Mammary epithelial cell (primary cell): ENCODE measurements around the gene NDUFA12.

Source experiments
- EZH2 ChIP-seq: IDR thresholded peaks from 2 replicates; pipeline ENCODE4 v1.6.1; 2012; ENCODE audit warnings: low read length, inconsistent platforms, borderline replicate concordance
- TF ChIP-seq, protein P1 (sequence below), 2 donors: IDR thresholded peaks in 1 of 2; conservative IDR thresholded peaks in 1 of 2; 2 replicates each; pipeline ENCODE4 v1.5.1; 2011 to 2012; ENCODE audit warnings: inconsistent platforms in 2 of 2, low read length in 2 of 2, mild to moderate bottlenecking in 2 of 2, control low read depth in 1 of 2, low read depth in 1 of 2; ENCODE audit not compliant: insufficient read depth in 1 of 2; ENCODE audit errors: extremely low read depth in 1 of 2

DNA sequence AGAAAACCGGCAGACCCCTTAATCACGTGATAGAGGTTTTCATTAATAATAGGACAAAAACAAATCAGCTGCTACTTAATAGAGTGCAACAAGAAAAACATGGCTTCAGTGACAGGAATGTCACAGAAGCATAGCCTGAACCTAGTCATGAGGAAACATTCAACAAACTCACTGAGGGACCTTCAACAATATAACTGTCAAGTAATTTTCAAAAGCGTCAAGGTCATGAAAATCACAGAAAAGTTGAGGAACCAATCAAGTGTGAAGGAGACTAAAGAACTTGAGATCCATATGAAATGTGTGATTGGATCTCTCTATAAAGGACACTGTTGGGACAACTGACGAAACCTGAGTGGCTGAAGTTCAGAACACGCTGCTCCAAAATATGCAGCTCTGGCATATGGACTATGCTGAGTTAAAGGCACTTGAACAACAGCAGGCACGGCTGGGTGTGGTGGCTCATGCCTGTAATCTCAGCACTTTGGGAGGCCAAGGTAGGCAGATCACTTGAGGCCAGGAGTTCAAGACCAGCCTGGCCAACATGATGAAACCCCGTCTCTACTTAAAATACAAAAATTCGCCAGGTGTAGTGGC is 16.3 kb downstream of the NDUFA12 start:
- TF ChIP-seq, protein P1, sequence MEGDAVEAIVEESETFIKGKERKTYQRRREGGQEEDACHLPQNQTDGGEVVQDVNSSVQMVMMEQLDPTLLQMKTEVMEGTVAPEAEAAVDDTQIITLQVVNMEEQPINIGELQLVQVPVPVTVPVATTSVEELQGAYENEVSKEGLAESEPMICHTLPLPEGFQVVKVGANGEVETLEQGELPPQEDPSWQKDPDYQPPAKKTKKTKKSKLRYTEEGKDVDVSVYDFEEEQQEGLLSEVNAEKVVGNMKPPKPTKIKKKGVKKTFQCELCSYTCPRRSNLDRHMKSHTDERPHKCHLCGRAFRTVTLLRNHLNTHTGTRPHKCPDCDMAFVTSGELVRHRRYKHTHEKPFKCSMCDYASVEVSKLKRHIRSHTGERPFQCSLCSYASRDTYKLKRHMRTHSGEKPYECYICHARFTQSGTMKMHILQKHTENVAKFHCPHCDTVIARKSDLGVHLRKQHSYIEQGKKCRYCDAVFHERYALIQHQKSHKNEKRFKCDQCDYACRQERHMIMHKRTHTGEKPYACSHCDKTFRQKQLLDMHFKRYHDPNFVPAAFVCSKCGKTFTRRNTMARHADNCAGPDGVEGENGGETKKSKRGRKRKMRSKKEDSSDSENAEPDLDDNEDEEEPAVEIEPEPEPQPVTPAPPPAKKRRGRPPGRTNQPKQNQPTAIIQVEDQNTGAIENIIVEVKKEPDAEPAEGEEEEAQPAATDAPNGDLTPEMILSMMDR (conservative IDR thresholded peaks at IDR 0.05 in 1 of 2, IDR thresholded peaks at IDR 0.05 in 1 of 2; ENCODE audit: extremely low read depth in 1 of 2, insufficient read depth in 1 of 2, low read depth in 1 of 2, low read length in 2 of 2), result no peak
- no peak for TF ChIP-seq EZH2
